Measurements from ENCODE around the gene MITF. TPM values are rescaled to one million over a fixed set of nuclear protein-coding genes. Genes with fewer than 3 reads are reported as not detected.

Gene MITF
- total and polyA plus RNA-seq, 2 donors (not counting 1 experiment from before 2014, with no cell fraction given) = 0.10 TPM; not detected in 1

- Histone ChIP-seq H3K79me2 (ENCODE audit: control insufficient read depth, insufficient read depth, low read length) (no peaks in the 10 kb centered on the region), H3K4me2 (replicated peaks; ENCODE audit: low read depth, low read length, poor library complexity, severe bottlenecking) (no peak overlapping the region), H2AFZ (ENCODE audit: insufficient read depth, low read depth, low read length, poor library complexity, severe bottlenecking) (no peak overlapping the region), H4K20me1 (ENCODE audit: control insufficient read depth, insufficient read depth, low read length, poor library complexity, severe bottlenecking) (no peaks in the 10 kb centered on the region), H3K9ac (ENCODE audit: low read length) (no peak overlapping the region), H3K36me3 (replicated peaks in 1 of 2; ENCODE audit: control extremely low read depth in 1 of 2, control insufficient read depth in 1 of 2, extremely low read depth in 1 of 2, insufficient read depth in 2 of 2, low read length in 1 of 2) (no peaks in the 10 kb centered on the region), H3K4me3 (ENCODE audit: control extremely low read depth in 1 of 5, extremely low read depth in 1 of 5, insufficient read depth in 1 of 5, low read depth in 2 of 5, low read length in 4 of 5) (no peak overlapping the region), H3K9me3 (ENCODE audit: control extremely low read depth in 1 of 3, control insufficient read depth in 2 of 3, insufficient read depth in 1 of 3, low read length in 2 of 3) (peaks cover 0 to 9% (median 2%) of the 10 kb centered on the region in 3 donors), H3K27ac (ENCODE audit: low read length in 2 of 2) (no peak overlapping the region), H3K4me1 (ENCODE audit: control insufficient read depth in 2 of 2, insufficient read depth in 2 of 2, low read length in 2 of 2) (no peaks in the 10 kb centered on the region), H3K27me3 (replicated peaks in 1 of 4; ENCODE audit: control extremely low read depth in 1 of 4, control insufficient read depth in 3 of 4, insufficient read depth in 4 of 4, low read length in 3 of 4) (no peaks in the 10 kb centered on the region)
- ChIA-PET POLR2A (no interaction called here), CTCF (no interaction called here)
- TF ChIP-seq, protein P1, sequence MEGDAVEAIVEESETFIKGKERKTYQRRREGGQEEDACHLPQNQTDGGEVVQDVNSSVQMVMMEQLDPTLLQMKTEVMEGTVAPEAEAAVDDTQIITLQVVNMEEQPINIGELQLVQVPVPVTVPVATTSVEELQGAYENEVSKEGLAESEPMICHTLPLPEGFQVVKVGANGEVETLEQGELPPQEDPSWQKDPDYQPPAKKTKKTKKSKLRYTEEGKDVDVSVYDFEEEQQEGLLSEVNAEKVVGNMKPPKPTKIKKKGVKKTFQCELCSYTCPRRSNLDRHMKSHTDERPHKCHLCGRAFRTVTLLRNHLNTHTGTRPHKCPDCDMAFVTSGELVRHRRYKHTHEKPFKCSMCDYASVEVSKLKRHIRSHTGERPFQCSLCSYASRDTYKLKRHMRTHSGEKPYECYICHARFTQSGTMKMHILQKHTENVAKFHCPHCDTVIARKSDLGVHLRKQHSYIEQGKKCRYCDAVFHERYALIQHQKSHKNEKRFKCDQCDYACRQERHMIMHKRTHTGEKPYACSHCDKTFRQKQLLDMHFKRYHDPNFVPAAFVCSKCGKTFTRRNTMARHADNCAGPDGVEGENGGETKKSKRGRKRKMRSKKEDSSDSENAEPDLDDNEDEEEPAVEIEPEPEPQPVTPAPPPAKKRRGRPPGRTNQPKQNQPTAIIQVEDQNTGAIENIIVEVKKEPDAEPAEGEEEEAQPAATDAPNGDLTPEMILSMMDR (IDR thresholded peaks at IDR 0.05) = no peak
- TF ChIP-seq EZH2 (IDR thresholded peaks at IDR 0.05; ENCODE audit: borderline replicate concordance, insufficient read depth, low read depth, low read length, poor library complexity, severe bottlenecking) = no peak
- H3K4me1 Mint-ChIP-seq = no peaks in the 10 kb centered on the region
- no CpG with 5 or more reads among the region's 2 CpGs for WGBS (ENCODE audit: insufficient coverage)
- peaks cover 5% of the 10 kb centered on the region for H3K9me3 Mint-ChIP-seq (ENCODE audit: insufficient read depth)
- DNase-seq = no peak
- no peak overlapping the region for H3K27ac Mint-ChIP-seq
- intact Hi-C loops (cut with micrococcal nuclease) = no loop called here
- no peak for ATAC-seq (ENCODE audit: low read depth)
- H3K4me3 Mint-ChIP-seq = no peak overlapping the region
- H3K27me3 Mint-ChIP-seq = peaks cover 2% of the 10 kb centered on the region
Measured at GRCh38 chr3:69748503-69748902, 9.2 kb downstream of the MITF start.

DNA sequence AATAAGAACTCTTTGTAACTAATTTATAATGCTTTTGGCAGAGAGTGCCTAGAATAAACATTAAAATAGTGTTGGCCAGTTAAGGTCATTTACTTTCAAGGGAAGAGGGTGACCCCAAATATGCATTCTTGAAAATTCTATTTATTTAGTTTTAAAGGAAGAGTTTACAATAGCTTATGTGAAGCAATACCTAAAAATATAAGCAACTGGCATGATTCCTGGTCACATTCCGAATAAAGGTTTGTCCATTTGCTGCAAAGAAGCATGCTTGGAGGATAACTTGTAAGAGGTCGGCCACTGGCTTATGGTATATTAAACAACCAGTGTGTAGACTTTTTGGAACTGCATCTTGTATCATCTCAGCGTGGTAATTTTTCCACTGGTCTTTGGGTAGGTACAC, 10.2 kb downstream of the MITF start:
- ChIA-PET POLR2A (no interaction called here), CTCF (no interaction called here)
- Histone ChIP-seq H3K27me3 (replicated peaks in 1 of 4; ENCODE audit: control extremely low read depth in 1 of 4, control insufficient read depth in 3 of 4, insufficient read depth in 4 of 4, low read length in 3 of 4) (no peaks in the 10 kb centered on the region), H3K79me2 (ENCODE audit: control insufficient read depth, insufficient read depth, low read length) (no peaks in the 10 kb centered on the region), H2AFZ (ENCODE audit: insufficient read depth, low read depth, low read length, poor library complexity, severe bottlenecking) (no peak overlapping the region), H3K4me3 (ENCODE audit: control extremely low read depth in 1 of 5, extremely low read depth in 1 of 5, insufficient read depth in 1 of 5, low read depth in 2 of 5, low read length in 4 of 5) (no peak overlapping the region), H3K36me3 (replicated peaks in 1 of 2; ENCODE audit: control extremely low read depth in 1 of 2, control insufficient read depth in 1 of 2, extremely low read depth in 1 of 2, insufficient read depth in 2 of 2, low read length in 1 of 2) (no peaks in the 10 kb centered on the region), H3K27ac (ENCODE audit: low read length in 2 of 2) (no peak overlapping the region), H4K20me1 (ENCODE audit: control insufficient read depth, insufficient read depth, low read length, poor library complexity, severe bottlenecking) (no peaks in the 10 kb centered on the region), H3K4me1 (ENCODE audit: control insufficient read depth in 2 of 2, insufficient read depth in 2 of 2, low read length in 2 of 2) (no peaks in the 10 kb centered on the region), H3K9me3 (ENCODE audit: control extremely low read depth in 1 of 3, control insufficient read depth in 2 of 3, insufficient read depth in 1 of 3, low read length in 2 of 3) (peaks cover 0 to 10% (median 2%) of the 10 kb centered on the region in 3 donors), H3K4me2 (replicated peaks; ENCODE audit: low read depth, low read length, poor library complexity, severe bottlenecking) (no peak overlapping the region), H3K9ac (ENCODE audit: low read length) (no peak overlapping the region)
- DNase-seq (no peak), ATAC-seq (ENCODE audit: low read depth) (no peak)
- H3K27ac Mint-ChIP-seq = no peak overlapping the region
- no peak overlapping the region for H3K4me3 Mint-ChIP-seq
- intact Hi-C loops (cut with micrococcal nuclease) = no loop called here
- H3K4me1 Mint-ChIP-seq = no peaks in the 10 kb centered on the region
- no CpG with 5 or more reads among the region's 3 CpGs for WGBS (ENCODE audit: insufficient coverage)
- H3K9me3 Mint-ChIP-seq (ENCODE audit: insufficient read depth) = peaks cover 5% of the 10 kb centered on the region
- no peaks in the 10 kb centered on the region for H3K27me3 Mint-ChIP-seq
- no peak for TF ChIP-seq EZH2 (IDR thresholded peaks at IDR 0.05; ENCODE audit: borderline replicate concordance, insufficient read depth, low read depth, low read length, poor library complexity, severe bottlenecking)
- TF ChIP-seq, protein P1 (IDR thresholded peaks at IDR 0.05) = no peak
